Ishikawa (cell line): Measurements from ENCODE around the gene CDH23.

Experiments used
- CEBPB ChIP-seq: IDR thresholded peaks from 2 replicates; pipeline ENCODE4 v1.6.1; 2012
- CREB1 ChIP-seq: IDR thresholded peaks from 2 replicates; pipeline ENCODE4 v1.6.1; 2012; ENCODE audit warnings: low read depth
- EGR1 ChIP-seq: IDR thresholded peaks from 2 replicates; pipeline ENCODE4 v1.6.1; 2012
- EP300 ChIP-seq: IDR thresholded peaks from 2 replicates; pipeline ENCODE4 v1.6.1; 2012; ENCODE audit warnings: borderline replicate concordance
- FOXM1 ChIP-seq: IDR thresholded peaks from 2 replicates; pipeline ENCODE4 v1.6.1; 2012; ENCODE audit warnings: low read depth, borderline replicate concordance
- MAX ChIP-seq: IDR thresholded peaks from 2 replicates; pipeline ENCODE4 v1.6.1; 2012
- NFIC ChIP-seq: IDR thresholded peaks from 2 replicates; pipeline ENCODE4 v1.6.1; 2012
- RAD21 ChIP-seq: IDR thresholded peaks from 2 replicates; pipeline ENCODE4 v1.6.1; 2012; ENCODE audit warnings: low read depth
- REST ChIP-seq: IDR thresholded peaks from 2 replicates; pipeline ENCODE4 v1.6.1; 2012; ENCODE audit warnings: low read depth, mild to moderate bottlenecking
- TAF1 ChIP-seq: IDR thresholded peaks from 2 replicates; pipeline ENCODE4 v1.6.1; 2012; ENCODE audit warnings: low read depth, mild to moderate bottlenecking
- TCF12 ChIP-seq: IDR thresholded peaks from 2 replicates; pipeline ENCODE4 v1.6.1; 2012; ENCODE audit warnings: low read depth
- TEAD4 ChIP-seq: IDR thresholded peaks from 2 replicates; pipeline ENCODE4 v1.6.1; 2012
- USF1 ChIP-seq: IDR thresholded peaks from 2 replicates; pipeline ENCODE4 v1.6.1; 2012
- YY1 ChIP-seq: IDR thresholded peaks from 2 replicates; pipeline ENCODE4 v1.6.1; 2012; ENCODE audit warnings: low read depth
- ZBTB7A ChIP-seq: IDR thresholded peaks from 2 replicates; pipeline ENCODE4 v1.6.1; 2012; ENCODE audit warnings: low read depth

CDH23 gene

GRCh38 chr10:71520042-71520441 lies 123.3 kb downstream of the CDH23 start:
- no peak for TF ChIP-seq EP300
- no peak for TF ChIP-seq EGR1
- no peak for TF ChIP-seq YY1
- TF ChIP-seq ZBTB7A, result no peak
- TF ChIP-seq NFIC, result no peak
- TF ChIP-seq TCF12, result no peak
- no peak for TF ChIP-seq FOXM1
- TF ChIP-seq MAX, result no peak
- TF ChIP-seq TEAD4, result no peak
- no peak for TF ChIP-seq USF1

GRCh38 chr10:71521504-71522441 lies 125.1 kb downstream of the CDH23 start:
- no peak for TF ChIP-seq RAD21
- no peak for TF ChIP-seq ZBTB7A
- TF ChIP-seq YY1, result no peak
- no peak for TF ChIP-seq EP300
- no peak for TF ChIP-seq TCF12
- TF ChIP-seq USF1, result no peak
- no peak for TF ChIP-seq MAX
- TF ChIP-seq TAF1, result no peak

GRCh38 chr10:71522442-71523144 lies 125.9 kb downstream of the CDH23 start:
- peak; percentile 29; the same call in 1 of the 2 replicates for TF ChIP-seq RAD21
- TF ChIP-seq TCF12, result no peak
- TF ChIP-seq TEAD4, result peak; percentile 67

- TF ChIP-seq MAX (no peak), FOXM1 (no peak), CREB1 (no peak), EP300 (no peak), REST (no peak), ZBTB7A (no peak), TEAD4 (no peak), RAD21 (no peak), CEBPB (no peak), USF1 (no peak), EGR1 (no peak)
Measured at GRCh38 chr10:71523756-71524155, 127.0 kb downstream of the CDH23 start.

GRCh38 chr10:71525092-71525491 lies 128.4 kb downstream of the CDH23 start:
- TF ChIP-seq USF1, result no peak
- TF ChIP-seq REST, result no peak
- no peak for TF ChIP-seq ZBTB7A
- no peak for TF ChIP-seq EP300
- no peak for TF ChIP-seq MAX
- no peak for TF ChIP-seq RAD21
- no peak for TF ChIP-seq TEAD4
- TF ChIP-seq EGR1, result no peak
- no peak for TF ChIP-seq FOXM1
- TF ChIP-seq NFIC, result no peak
